HCT116 (cell line): ENCODE measurements around the gene LKAAEAR1. TPM values are rescaled to one million over a fixed set of nuclear protein-coding genes. Genes with fewer than 3 reads are reported as not detected.
"Not testable (repeated sequence)": the region's sequence is repeated elsewhere in the genome, so short reads cannot be mapped to it uniquely, and the experiment has no call there.

Source experiments
- ATAC-seq: fragments of 200-7000 bp; cut with Tn5 transposase; 2 replicates; pipeline ENCODE4 v1.9.1; 2020; ENCODE audit warnings: mild to moderate bottlenecking, moderate library complexity
- BruUV-seq: library from RNA; stranded (reverse); fragments of 400-500 nt; replicated peaks from 2 replicates; lab custom pipeline; 2021; lab: Mats Ljungman, UMichigan
- CTCF ChIA-PET: fragments of 300-600 bp; sonication (Branson Sonifier 250); formaldehyde crosslinking; loops from one replicate; lab custom pipeline; 2021; ENCODE audit warnings: antibody characterized with exemption; lab: Charles Lee
- POLR2A ChIA-PET: fragments of 300-600, 350-600 bp; sonication (Branson Sonifier 250); formaldehyde crosslinking; loops from one replicate; lab custom pipeline; 2021; ENCODE audit warnings: antibody characterized with exemption; lab: Charles Lee
- RAD21 ChIA-PET, 2 experiments: fragments of 300-600 bp; sonication (Branson Sonifier 250); formaldehyde crosslinking; loops; one replicate each; lab custom pipeline; 2023; ENCODE audit warnings: low total read pairs in 2 of 2; ENCODE audit not compliant: uncharacterized antibody in 2 of 2, unreplicated experiment in 2 of 2, low non-redundant PET in 1 of 2; lab: Charles Lee
- DNase-seq: peaks from one replicate; pipeline ENCODE4 v3.0.0-alpha.2; 2010; ENCODE audit warnings: low read depth, low spot score
- H2AFZ ChIP-seq: fragments of 200-600 bp; shearing (Covaris generic), sonication (generic); 2 replicates; pipeline ENCODE4 v1.6.1; 2017; ENCODE audit warnings: low read depth, mixed run types, mixed read lengths, antibody characterized with exemption, low read length; ENCODE audit not compliant: poor library complexity, severe bottlenecking
- H3K27ac ChIP-seq: 2 replicates; pipeline ENCODE4 v1.5.1; 2012; ENCODE audit warnings: low read depth, low read length
- H3K27me3 ChIP-seq: fragments of 200-600 bp; sonication (generic); 2 replicates; pipeline ENCODE4 v1.6.1; 2016; ENCODE audit warnings: mixed run types, low read length, mixed read lengths; ENCODE audit not compliant: insufficient read depth
- H3K36me3 ChIP-seq, 2 experiments: fragments of 200-500 bp in 1 of 2; fragments of 200-600 bp in 1 of 2; sonication (Bioruptor generic) in 1 of 2; sonication (generic) in 1 of 2; 2 replicates each; pipeline versions ENCODE4 v1.5.1 to v1.6.1; 2014 to 2016; ENCODE audit warnings: low read length in 2 of 2, inconsistent platforms in 1 of 2, mixed read lengths in 1 of 2, mixed run types in 1 of 2; ENCODE audit not compliant: insufficient read depth in 2 of 2, control insufficient read depth in 1 of 2
- H3K4me1 ChIP-seq, 2 experiments: fragments of 200-600 bp in 1 of 2; sonication (generic) in 1 of 2; 2 replicates each; pipeline versions ENCODE4 v1.5.1 to v1.6.1; 2012 to 2017; ENCODE audit warnings: low read length in 2 of 2, inconsistent platforms in 1 of 2, mild to moderate bottlenecking in 1 of 2, mixed read lengths in 1 of 2, mixed run types in 1 of 2, moderate library complexity in 1 of 2; ENCODE audit not compliant: insufficient read depth in 2 of 2, control insufficient read depth in 1 of 2
- H3K4me2 ChIP-seq: fragments of 200-600 bp; sonication (generic); 2 replicates; pipeline ENCODE4 v1.6.1; 2017; ENCODE audit warnings: mixed run types, low read length, mixed read lengths
- H3K4me3 ChIP-seq, 2 experiments: fragments of 200-600 bp in 1 of 2; sonication (generic) in 1 of 2; replicated peaks in 1 of 2; 2 replicates each; pipeline ENCODE4 v1.5.1; 2011 to 2016; ENCODE audit warnings: low read length in 2 of 2, control low read depth in 1 of 2, low read depth in 1 of 2, mild to moderate bottlenecking in 1 of 2, mixed read lengths in 1 of 2, mixed run types in 1 of 2
- H3K79me2 ChIP-seq: fragments of 200-600 bp; sonication (generic); 2 replicates; pipeline ENCODE4 v1.6.1; 2017; ENCODE audit warnings: mild to moderate bottlenecking, mixed run types, low read length, moderate library complexity, mixed read lengths; ENCODE audit not compliant: insufficient read depth
- H3K9ac ChIP-seq: fragments of 200-600 bp; sonication (generic); 2 replicates; pipeline ENCODE4 v1.6.1; 2016; ENCODE audit warnings: low read length, mixed read lengths
- H3K9me2 ChIP-seq: fragments of 200-600 bp; sonication (generic), shearing (Covaris generic); 2 replicates; pipeline ENCODE4 v1.6.1; 2017; ENCODE audit warnings: mixed run types, mild to moderate bottlenecking, moderate library complexity; ENCODE audit not compliant: insufficient read depth
- H3K9me3 ChIP-seq, 2 experiments: fragments of 200-500 bp in 1 of 2; fragments of 200-600 bp in 1 of 2; sonication (Bioruptor generic) in 1 of 2; sonication (generic) in 1 of 2; 2 replicates each; pipeline ENCODE4 v1.6.1; 2014 to 2017; ENCODE audit warnings: low read length in 2 of 2, mixed read lengths in 2 of 2, inconsistent platforms in 1 of 2, low read depth in 1 of 2, mild to moderate bottlenecking in 1 of 2, mixed run types in 1 of 2, moderate library complexity in 1 of 2; ENCODE audit not compliant: control insufficient read depth in 1 of 2, insufficient read depth in 1 of 2
- H4K20me1 ChIP-seq: fragments of 200-600 bp; sonication (generic), shearing (Covaris generic); 2 replicates; pipeline ENCODE4 v1.6.1; 2017; ENCODE audit warnings: mixed run types, mild to moderate bottlenecking, moderate library complexity; ENCODE audit not compliant: insufficient read depth
- CBX3 ChIP-seq: IDR thresholded peaks from 2 replicates; pipeline ENCODE4 v1.6.1; 2012; ENCODE audit warnings: low read depth
- CEBPB ChIP-seq: IDR thresholded peaks from 2 replicates; pipeline ENCODE4 v1.6.1; 2012; ENCODE audit warnings: low read depth
- ELF1 ChIP-seq: IDR thresholded peaks from 2 replicates; pipeline ENCODE4 v1.6.1; 2012; ENCODE audit warnings: low read depth, borderline replicate concordance
- EZH2phosphoT487 ChIP-seq: fragments of 200-600 bp; IDR thresholded peaks from 2 replicates; pipeline ENCODE4 v1.6.1; 2018; ENCODE audit warnings: antibody characterized with exemption, borderline replicate concordance
- FOSL1 ChIP-seq: IDR thresholded peaks from 2 replicates; pipeline ENCODE4 v1.6.1; 2012; ENCODE audit warnings: low read depth
- JUND ChIP-seq: IDR thresholded peaks from 2 replicates; pipeline ENCODE4 v1.6.1; 2012
- POLR2AphosphoS5 ChIP-seq: IDR thresholded peaks from 2 replicates; pipeline ENCODE4 v1.6.1; 2011; ENCODE audit warnings: mild to moderate bottlenecking, low read depth, low read length, moderate library complexity
- RAD21 ChIP-seq: IDR thresholded peaks from 2 replicates; pipeline ENCODE4 v1.6.1; 2012; ENCODE audit warnings: low read depth, mild to moderate bottlenecking
- TCF7L2 ChIP-seq: IDR thresholded peaks from 2 replicates; pipeline ENCODE4 v1.7.0; 2011; ENCODE audit warnings: borderline replicate concordance, inconsistent platforms; ENCODE audit not compliant: insufficient read depth, insufficient read length; ENCODE audit errors: extremely low read depth
- ZFX ChIP-seq: fragments of 450-650 bp; IDR thresholded peaks from 2 replicates; pipeline ENCODE4 v1.6.1; 2017
- intact Hi-C: fragments of 100-400 bp; cut with micrococcal nuclease; formaldehyde crosslinking; loops from 2 replicates; pipeline ENCODE4 v1.10.0; 2022
- total RNA-seq: library from RNA; stranded (reverse); gene quantifications from one replicate; pipeline ENCODE4 v1.2.1, GENCODE V29; 2021; ENCODE audit not compliant: unreplicated experiment
- TF ChIP-seq, protein P1 (sequence below), 3 experiments: fragments of 200-600 bp in 1 of 3; sonication (generic) in 1 of 3; IDR thresholded peaks in 2 of 3; conservative IDR thresholded peaks in 1 of 3; 2 replicates each; pipeline ENCODE4 v1.5.1; 2012 to 2017; ENCODE audit warnings: low read depth in 2 of 3, low read length in 2 of 3, antibody characterized with exemption in 1 of 3, borderline replicate concordance in 1 of 3, control low read depth in 1 of 3, mild to moderate bottlenecking in 1 of 3, mixed read lengths in 1 of 3, mixed run types in 1 of 3, moderate library complexity in 1 of 3; ENCODE audit not compliant: insufficient read depth in 1 of 3
- TF ChIP-seq, protein P2 (sequence below): IDR thresholded peaks from 2 replicates; pipeline ENCODE4 v1.6.1; 2012

The LKAAEAR1 gene
- total RNA-seq, 1 experiment from 2014 or later, result not detected

DNA sequence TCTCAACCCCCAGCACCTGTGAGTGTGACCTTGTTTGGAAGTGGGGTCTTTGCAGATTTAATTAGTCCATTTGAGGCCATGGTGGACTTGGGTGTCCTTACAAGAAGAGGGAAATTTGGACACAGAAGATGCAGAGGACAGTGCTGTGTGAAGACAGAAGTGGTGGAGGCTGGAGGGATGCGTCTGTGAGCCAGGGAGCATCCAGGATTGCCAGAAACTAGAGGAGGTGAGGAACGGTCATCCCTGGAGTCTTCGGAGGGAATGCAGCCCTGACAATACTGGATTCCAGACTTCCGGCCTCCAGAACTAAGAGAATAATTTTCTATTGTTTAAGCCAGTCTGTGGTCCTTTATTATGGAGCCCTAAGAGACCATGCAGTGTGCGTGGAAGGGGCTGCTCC, 46.1 kb upstream of the LKAAEAR1 start (continued):
- TF ChIP-seq EZH2phosphoT487, result no peak
- no peak for TF ChIP-seq POLR2AphosphoS5
- no peak for TF ChIP-seq CEBPB
- no peak for TF ChIP-seq TCF7L2

DNA sequence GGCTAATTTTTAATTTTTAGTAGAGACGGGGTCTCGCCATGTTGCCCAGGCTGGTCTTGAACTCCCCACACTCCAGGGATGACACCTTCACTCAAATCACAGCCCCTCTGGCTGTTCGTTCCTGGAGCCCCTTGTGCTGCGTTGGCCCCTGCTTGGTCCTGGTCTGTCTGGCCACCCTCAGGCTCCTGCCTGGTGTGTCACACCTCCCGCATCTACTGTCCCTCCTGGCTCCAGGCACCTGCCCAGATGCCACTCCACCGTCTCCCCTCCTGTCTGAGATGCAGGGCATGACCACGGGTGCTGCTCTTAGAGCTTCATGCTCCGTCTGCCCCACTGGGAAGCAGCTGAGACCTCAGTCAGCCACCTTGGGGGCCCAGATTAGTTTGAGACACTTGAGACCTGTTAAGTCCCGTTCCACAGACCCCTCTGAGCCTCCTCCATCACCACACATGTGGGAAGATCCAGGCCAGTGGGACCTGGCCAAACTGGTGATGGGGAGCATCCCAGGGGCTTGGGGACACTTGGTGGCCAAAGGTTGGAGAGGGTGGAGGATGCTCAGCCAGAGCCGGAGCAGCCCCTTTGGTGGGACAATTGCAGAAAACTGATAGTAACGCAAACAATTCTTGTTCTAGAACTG, 45.1 kb upstream of the LKAAEAR1 start:
- Histone ChIP-seq H3K27ac (no peak overlapping the region), H3K27me3 (no peaks in the 10 kb centered on the region), H3K4me3 (no peak overlapping the region), H3K9me3 (no peaks in the 10 kb centered on the region), H3K79me2 (no peaks in the 10 kb centered on the region)
- no peak for ATAC-seq
- TF ChIP-seq CEBPB (no peak), CBX3 (no peak), EZH2phosphoT487 (no peak), ZFX (no peak), POLR2AphosphoS5 (no peak), JUND (no peak), RAD21 (no peak), FOSL1 (no peak), ELF1 (no peak)
- TF ChIP-seq, protein P1, sequence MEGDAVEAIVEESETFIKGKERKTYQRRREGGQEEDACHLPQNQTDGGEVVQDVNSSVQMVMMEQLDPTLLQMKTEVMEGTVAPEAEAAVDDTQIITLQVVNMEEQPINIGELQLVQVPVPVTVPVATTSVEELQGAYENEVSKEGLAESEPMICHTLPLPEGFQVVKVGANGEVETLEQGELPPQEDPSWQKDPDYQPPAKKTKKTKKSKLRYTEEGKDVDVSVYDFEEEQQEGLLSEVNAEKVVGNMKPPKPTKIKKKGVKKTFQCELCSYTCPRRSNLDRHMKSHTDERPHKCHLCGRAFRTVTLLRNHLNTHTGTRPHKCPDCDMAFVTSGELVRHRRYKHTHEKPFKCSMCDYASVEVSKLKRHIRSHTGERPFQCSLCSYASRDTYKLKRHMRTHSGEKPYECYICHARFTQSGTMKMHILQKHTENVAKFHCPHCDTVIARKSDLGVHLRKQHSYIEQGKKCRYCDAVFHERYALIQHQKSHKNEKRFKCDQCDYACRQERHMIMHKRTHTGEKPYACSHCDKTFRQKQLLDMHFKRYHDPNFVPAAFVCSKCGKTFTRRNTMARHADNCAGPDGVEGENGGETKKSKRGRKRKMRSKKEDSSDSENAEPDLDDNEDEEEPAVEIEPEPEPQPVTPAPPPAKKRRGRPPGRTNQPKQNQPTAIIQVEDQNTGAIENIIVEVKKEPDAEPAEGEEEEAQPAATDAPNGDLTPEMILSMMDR (IDR thresholded peaks at IDR 0.05 in 2 of 3, conservative IDR thresholded peaks at IDR 0.05 in 1 of 3; ENCODE audit: borderline replicate concordance in 1 of 3, insufficient read depth in 1 of 3, low read depth in 2 of 3, low read length in 2 of 3), result no peak
- TF ChIP-seq, protein P2, sequence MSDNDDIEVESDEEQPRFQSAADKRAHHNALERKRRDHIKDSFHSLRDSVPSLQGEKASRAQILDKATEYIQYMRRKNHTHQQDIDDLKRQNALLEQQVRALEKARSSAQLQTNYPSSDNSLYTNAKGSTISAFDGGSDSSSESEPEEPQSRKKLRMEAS, result no peak
- TF ChIP-seq, all 23 proteins: peak for 0
- ChIA-PET RAD21 (no interaction called here), POLR2A (no interaction called here), CTCF (no interaction called here)
- BruUV-seq, result no TSS peak
- no peak overlapping the region for H3K9ac ChIP-seq
- H3K9me2 ChIP-seq, result no peaks in the 10 kb centered on the region
- H3K36me3 ChIP-seq, result no peaks in the 10 kb centered on the region
- H3K4me2 ChIP-seq, result no peak overlapping the region
- H4K20me1 ChIP-seq, result no peaks in the 10 kb centered on the region
- intact Hi-C loops, result no loop called here
- H2AFZ ChIP-seq, result no peak overlapping the region
- DNase-seq, result no peak
- H3K4me1 ChIP-seq, result no peaks in the 10 kb centered on the region

DNA sequence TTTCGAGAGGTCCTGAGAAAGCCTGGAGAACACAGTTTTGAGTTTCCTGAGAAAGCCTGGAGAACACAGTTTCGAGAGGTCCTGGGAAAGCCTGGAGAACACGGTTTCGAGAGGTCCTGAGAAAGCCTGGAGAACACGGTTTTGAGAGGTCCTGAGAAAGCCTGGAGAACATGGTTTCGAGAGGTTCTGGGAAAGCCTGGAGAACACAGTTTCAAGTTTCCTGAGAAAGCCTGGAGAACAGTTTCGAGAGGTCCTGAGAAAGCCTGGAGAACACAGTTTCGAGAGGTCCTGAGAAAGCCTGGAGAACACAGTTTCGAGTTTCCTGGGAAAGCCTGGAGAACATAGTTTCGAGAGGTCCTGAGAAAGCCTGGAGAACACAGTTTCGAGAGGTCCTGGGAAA, 39.3 kb upstream of the LKAAEAR1 start:
- H3K36me3 ChIP-seq, H3K9ac ChIP-seq, intact Hi-C loops, H3K4me2 ChIP-seq, RAD21 ChIA-PET, H3K9me2 ChIP-seq, H2AFZ ChIP-seq, H3K79me2 ChIP-seq, H3K27ac ChIP-seq, CTCF ChIA-PET, H3K4me3 ChIP-seq, H3K27me3 ChIP-seq, ATAC-seq, DNase-seq, H4K20me1 ChIP-seq, H3K4me1 ChIP-seq, H3K9me3 ChIP-seq, BruUV-seq: not testable (repeated sequence)
- POLR2A ChIA-PET, result interaction anchor here (0.7 kb wide), 1 partner anchor 36 kb away, joined by 4 read pairs; no protein-coding TSS in a partner anchor
